DMS 273 (cell line): Measurements from ENCODE around the gene MDH2.
"Not testable (repeated sequence)": the region's sequence is repeated elsewhere in the genome, so short reads cannot be mapped to it uniquely, and the experiment has no call there.

Experiments used
- DNase-seq: peaks from one replicate; lab custom pipeline; 2025; ENCODE audit not compliant: unreplicated experiment; lab: John Stamatoyannopoulos, UW

Gene MDH2

GRCh38 chr7:76108540-76109233 lies 60.8 kb downstream of the MDH2 start:
- DNase-seq, result no peak

DNA sequence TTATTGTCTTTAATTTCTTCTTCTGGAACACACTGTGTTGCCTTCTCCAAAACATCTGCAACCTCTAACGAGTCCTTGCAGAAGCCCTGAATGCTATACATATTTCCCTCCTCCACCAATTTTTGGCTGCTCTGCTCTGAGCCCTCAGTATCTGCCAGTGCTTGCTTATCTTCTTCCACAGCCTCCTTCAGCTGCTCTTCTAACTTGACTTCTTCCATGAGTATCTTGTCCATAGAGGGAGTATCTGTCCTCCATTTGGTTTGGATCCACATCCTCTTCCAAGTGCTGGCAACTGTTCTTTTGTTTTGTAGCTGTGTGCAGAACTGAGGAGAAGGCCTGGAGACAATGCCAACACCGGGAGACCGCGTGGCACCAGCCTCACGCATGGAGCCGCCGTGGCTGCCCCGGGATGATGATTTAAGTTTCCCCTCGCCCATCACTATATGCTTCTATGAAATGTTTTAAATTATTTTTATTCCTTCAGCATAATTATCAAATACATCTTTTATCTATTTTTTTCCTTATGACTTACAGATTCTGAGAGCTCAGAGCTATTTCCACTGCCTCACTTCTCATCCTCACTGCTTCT lies 65.2 kb downstream of the MDH2 start:
- not testable (repeated sequence) for DNase-seq

DNA sequence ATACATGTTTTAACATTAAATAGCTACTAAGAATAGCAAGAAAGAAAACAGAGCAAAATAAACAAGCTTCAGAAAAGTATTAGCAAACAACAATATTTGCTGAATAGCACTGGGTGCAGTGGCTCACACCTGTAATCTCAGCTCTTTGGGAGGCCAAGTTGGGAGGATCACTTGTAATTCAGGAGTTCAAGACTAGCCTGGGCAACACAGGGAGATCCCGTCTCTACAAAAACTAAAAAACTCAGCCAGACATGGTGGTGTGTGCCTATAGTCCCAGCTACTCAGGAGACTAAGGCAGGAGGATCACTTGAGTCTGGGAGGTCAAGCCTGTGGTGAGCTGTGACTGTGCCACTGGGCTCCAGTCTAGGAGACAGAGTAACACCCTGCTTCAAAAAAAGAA lies 66.8 kb downstream of the MDH2 start:
- not testable (repeated sequence) for DNase-seq
